Kidney glomerular epithelial cell (primary cell): ENCODE data around the gene RPL28.

Experiments
- DNase-seq: peaks from one replicate; lab custom pipeline; 2025; lab: John Stamatoyannopoulos, UW

Gene RPL28

GRCh38 chr19:55451163-55451964 lies 65.6 kb downstream of the RPL28 start:
- DNase-seq, result no peak

- no peak for DNase-seq
These were observed 66.4 kb downstream of the RPL28 start for GRCh38 chr19:55451965-55452748.
